HG03108 (cell line): Measurements from ENCODE around the gene ST14.
"Not testable (repeated sequence)": the region's sequence is repeated elsewhere in the genome, so short reads cannot be mapped to it uniquely, and the experiment has no call there.

ENCODE experiments used
- ATAC-seq: cut with Tn5 transposase; IDR thresholded peaks from one replicate; pipeline ENCODE4 v1.9.1; 2021; ENCODE audit warnings: moderate library complexity; ENCODE audit not compliant: unreplicated experiment

The ST14 gene

DNA sequence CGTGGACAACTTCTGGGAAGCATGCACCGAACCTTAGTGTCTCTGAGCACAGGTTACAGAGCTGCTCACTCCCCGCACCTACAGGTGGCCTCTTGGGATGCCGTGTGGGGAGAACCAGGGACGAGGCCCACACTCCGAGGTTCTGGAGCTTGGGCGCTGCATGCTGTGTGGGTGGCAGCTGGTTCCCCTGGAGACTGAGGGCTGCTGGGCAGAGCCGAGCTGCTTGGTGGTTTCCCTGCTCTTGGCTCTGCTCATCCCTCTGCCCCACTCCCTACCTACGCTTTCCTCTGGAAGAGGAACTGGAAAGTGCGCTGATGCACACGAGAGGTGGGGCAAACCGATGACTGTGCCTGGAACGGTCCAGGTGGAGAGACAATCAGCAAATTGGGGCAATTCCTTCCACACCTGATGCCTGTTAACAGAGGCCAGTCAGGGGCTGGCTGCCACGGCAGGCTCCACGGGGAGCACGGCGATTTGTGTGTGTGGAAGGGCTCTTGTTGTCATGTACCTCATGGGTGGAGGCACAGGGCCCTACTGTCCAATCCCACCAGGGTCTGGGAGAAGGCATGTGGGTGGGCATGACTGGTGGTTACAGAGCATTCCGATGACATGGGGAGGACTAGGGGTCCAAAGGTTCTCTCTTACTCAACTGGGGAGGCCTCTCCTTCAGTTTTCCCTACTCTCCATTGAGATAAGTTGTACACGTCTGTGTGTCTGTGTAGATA lies 60.9 kb downstream of the ST14 start:
- ATAC-seq, result no peak

DNA sequence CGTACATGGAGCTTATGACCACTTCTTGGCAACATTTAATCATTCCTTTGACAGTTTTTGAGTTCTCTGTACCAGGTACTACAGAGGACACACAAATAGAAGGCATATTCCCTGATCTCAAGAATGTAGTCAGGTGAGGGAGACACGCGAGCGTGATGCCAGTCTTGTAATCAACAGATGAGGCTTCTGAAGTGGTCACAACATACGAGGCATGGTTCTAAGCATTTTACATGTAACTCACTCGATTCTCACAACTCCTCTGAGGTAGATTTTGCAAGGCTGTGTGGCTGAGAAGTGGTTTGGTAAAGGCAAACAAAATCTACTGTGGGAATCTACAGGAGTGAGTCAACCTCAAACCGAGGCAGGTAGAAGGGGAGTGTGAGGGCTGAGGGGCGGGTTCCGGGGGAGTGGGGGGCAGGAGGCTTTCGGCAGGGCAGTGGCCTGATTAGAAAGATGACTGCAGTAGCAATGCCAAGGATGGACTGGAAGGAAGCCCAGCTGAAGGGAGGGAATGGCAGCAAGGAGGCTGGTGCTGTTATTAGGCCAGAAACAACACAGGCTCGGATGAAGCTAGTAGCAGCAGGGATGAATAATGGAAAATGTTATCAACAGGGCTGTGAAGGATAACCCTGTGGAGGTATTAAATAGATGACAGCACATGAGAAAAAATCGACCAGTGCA lies 63.8 kb downstream of the ST14 start:
- ATAC-seq, result no peak

DNA sequence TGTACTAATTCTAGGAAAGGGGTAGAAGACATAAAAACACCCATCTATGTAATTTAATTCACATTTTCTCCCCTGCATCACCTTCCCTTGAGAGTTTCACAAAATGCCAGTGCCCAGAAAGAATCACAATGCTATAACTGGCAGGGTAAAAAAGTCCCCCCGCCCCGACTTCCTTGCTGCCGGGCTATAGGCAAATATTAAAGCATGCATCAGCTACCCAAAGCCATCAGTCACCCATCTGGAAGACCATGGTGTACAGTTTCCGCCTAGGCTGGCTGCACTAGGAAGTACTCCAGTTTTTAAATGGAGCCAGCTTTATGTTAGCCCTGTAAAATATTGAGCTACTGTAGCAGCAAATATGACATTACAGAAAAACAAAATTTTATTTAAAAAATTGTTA lies 67.8 kb downstream of the ST14 start:
- no peak for ATAC-seq

DNA sequence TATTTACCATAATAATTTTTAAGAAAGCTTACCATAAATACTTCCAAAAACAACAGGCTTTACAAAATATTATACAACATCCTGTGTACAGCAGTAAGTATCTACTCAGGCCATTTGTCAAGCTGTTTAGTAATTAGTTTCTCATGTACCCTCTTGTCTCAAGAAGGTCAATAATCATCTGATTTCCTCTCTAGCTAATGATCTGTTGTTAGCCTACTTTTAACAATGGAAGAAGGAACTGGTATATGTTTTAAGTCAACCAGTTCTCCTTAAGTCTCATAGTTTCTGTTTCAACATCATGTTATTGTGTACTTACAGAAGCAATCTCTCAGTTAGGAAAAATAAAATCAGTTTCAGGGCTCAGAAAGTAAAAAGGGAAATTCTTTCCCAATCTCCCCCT lies 73.9 kb downstream of the ST14 start:
- ATAC-seq, result not testable (repeated sequence)

DNA sequence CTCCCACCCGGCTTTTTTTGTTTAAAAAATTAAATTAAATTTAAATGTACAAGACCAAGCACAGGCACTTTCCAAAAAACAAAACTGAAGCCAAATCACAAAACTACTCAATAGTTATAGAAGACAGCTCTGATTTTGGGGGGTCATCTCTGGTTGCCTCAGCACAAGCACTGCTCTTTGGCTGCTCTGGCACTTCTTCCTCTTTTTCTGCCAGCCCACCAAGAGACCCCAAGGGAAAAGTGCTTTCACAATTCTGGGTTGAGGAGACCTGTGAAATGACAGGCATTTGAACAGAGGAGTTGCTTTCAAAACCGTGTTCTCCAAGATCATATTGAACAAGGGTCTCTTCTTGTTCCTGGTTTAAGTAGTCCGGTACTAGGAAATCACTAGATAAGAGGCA lies 74.3 kb downstream of the ST14 start:
- not testable (repeated sequence) for ATAC-seq

DNA sequence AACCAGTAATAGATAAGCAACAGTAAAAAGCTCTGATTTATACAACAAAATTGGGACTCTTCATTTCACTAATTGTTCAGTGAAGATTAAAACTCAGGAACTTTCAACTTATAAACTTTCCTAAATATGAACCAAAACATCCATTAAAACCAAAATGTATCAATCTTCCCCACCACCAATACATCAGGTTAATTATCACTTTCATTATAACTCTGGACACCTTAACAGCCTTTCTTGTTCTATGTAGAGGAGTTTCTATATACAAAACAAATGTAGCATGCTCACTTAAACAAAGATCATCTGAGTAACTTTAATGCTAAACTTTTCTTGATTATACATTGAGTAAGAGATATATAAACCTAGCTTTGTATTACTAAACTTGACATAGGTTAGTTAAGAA lies 74.7 kb downstream of the ST14 start:
- ATAC-seq, result no peak

DNA sequence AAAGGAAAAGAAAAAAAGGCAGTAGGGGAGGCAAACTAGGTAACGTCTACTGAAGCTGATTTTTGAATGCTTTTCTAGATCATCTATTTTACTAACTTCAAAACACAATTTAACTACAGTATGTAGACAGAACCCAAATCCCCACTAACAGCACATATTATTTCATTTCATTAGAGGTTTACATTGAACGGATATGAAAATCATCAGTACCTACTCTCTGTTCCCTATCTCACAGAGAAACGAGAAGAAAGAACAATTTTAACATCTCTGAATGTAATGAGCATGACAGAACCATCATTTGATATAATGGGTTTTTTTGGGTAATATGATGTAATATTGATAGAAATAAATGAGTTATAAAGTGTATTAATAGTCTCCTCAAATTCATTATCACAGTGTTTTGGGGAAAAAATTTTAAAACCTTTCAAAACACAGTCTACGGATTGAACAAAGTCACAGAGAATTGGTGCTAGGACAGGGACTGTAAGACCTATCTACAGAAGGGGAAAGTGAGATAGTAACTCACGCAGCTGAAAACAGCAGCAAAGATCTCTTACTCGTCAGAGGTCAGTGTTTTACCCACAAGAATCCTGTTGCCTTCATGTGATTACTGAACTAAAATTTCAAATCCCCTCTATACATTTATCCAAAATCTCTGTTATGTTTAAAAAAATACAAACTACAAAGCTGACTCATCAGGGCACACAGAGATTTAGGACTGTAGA lies 77.9 kb downstream of the ST14 start:
- ATAC-seq, result no peak

DNA sequence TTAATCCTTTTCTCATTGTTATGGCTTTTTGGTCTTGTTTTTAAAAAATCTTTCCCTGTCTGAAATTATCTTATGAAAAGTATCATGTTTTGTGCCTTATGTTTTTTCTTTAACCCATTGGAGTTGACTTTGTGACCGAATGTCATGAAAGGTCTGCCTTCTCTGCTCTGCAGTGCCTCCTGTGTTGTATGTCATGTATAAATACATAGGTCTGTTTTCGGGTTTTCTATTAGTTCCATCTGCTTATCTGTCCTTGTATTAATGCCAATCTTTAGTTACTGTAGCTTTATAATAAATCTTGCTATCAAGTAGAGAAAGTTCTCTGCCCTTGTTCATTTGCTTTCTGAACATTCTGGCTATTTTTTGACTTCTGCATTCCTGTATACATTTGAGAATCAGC lies 82.1 kb downstream of the ST14 start:
- ATAC-seq, result no peak

DNA sequence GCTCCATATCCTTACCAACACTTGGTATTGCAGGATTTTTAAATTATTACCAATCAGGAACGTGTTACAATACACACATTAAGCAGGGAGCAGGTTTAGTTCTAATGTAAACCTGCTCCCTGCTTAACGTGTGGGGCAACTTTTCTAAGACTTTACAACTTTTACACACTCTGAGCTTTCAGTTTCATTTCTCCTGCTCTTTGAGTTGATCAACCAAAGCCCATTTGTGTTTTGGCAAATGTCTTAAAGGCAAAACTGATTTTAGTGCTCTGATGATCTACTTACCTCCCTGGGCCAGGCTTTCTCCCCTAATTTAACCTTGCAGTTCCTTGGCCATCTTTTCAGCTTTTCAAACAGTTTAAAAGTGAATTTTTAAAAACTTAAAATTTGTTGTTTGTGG lies 84.2 kb downstream of the ST14 start:
- ATAC-seq, result peak; percentile 83

DNA sequence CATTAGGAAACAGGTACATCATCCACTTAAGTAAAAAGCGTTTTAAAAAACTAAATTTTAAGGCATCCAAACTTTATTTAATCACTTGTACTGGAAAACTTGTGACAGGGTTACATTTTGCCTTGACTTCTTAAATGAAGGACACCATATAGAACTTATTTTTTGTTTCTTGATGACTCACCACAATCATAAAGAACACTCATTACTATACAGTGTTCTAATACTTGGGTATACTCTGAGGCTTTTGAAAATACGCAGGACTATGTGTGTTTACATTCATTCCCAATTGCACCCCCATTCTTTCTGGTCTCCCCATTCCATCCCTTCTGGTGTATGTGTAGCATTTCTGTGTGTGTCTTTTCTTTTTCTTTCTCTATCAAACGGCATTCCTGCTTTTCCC lies 85.3 kb downstream of the ST14 start:
- no peak for ATAC-seq

DNA sequence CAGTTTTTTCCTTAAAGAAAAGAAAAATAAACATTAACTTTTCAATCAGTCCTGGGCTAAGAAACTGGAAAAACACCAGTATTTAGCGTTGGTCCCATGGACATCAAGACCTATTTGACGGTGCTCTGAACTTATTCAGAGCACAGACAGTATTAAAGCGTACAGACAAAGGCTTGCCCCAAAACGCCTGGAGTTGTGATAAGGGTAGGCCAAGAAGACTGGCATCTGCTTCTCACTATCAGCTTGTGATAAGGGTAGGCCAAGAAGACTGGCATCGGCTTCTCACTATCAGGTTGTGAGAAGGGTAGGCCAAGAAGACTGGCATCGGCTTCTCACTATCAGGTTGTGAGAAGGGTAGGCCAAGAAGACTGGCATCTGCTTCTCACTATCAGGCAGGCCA lies 85.8 kb downstream of the ST14 start:
- ATAC-seq, result not testable (repeated sequence)

DNA sequence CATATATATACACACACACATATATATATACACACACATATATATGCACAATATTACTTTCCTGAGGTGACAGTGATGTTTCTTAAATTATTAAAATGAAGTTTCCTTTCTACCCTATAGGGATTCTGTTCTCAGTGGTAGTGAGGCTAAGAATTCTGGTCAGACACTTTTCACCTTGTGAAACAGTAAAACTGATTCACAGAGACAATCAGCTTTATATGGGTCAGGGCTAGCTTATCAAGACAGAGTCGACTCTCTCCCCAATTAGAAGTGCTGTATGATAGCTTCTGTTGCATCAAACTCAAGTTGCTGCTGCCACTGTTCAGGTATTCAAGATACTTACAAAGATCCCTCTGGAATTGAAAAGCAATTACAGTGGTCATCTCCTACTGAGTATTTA lies 86.7 kb downstream of the ST14 start:
- no peak for ATAC-seq

DNA sequence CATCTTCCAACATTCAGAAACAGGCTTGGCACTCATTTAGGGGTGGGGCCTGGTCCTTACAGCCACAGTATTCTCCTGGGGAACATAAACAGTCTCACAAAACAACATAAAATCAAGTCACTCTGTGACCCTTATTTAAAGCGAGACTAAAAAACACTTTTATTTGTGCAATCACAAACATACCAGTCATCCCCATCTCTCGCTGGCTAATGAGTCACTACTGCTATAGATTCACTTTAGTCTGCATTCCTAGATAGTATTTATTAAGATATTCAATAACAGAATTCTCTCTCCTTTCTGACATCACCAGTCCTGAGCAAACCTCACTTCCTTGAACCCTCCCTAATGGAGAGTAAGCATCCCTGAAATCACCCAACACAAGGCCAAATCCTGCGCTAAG lies 87.2 kb downstream of the ST14 start:
- no peak for ATAC-seq

DNA sequence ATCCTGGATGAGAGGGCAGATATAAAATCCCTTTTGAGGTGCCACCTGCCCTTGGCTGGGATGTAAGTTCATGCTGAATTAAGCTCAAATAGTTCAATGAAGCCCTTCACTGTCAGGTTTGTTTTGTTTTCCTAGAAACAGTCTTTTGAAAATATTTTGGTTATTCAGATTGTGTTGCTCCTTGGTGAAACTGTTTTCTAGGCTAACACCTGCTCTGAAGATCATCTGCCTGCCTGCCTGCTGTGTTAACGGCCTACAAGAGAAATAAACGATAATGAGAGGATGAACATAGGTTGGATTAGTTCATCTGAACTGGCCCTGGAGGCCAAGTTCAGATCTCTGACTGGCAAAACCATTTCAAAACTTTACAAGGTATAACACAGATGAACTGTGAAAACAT lies 87.7 kb downstream of the ST14 start:
- ATAC-seq, result no peak

DNA sequence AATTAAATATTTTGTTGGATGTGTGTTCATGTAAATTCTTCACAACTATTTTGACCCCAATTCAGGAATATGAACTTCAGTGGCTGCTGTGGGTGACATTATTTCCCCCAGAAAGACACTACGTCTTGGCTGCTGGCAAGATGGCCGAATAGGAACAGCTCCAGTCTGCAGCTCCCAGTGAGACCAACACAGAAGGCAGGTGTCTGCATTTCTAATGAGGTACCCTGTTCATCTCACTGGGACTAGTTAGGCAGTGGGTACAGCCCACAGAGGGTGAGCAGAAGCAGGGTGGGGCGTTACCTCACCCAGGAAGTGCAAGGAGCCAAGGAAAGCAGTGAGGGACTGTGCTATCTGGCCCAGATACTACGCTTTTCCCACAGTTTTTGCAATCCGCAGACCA lies 89.8 kb downstream of the ST14 start:
- ATAC-seq, result no peak

DNA sequence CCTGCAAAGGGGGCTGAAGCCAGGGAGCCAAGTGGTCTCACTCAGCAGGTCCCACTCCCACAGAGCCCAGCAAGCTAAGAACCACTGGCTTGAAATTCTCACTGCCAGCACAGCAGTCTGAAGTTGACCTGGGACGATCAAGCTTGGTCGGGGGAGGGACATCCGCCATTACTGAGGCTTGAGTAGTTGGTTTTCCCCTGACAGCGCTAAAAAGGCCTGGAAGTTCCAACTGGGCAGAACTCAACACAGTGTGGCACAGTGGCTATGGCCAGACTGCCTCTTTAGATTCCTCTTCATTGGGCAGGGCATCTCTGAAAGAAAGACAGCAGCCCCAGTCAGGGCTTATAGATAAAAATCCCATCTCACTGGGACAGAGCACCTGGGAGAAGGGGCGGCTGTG lies 90.3 kb downstream of the ST14 start:
- not testable (repeated sequence) for ATAC-seq

DNA sequence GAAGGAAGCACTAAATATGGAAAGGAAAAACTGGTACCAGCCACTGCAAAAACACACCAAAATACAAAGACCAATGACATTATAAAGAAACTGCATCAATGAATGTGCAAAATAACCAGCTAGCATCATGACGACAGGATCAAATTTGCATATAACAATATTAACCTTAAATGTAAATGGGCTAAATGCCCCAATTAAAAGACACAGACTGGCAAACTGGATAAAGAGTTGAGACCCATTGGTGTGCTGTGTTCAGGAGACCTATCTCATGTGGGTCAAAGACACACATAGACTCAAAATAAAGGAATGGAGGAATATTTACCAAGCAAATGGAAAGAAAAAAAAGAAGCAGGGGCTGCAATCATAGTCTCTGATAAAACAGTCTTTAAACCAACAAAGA lies 92.2 kb downstream of the ST14 start:
- not testable (repeated sequence) for ATAC-seq
